Measurements from ENCODE around the gene TTC21A.
A peak's percentile ranks its signal among the peaks of the same experiment; 100 is the strongest.

DNA sequence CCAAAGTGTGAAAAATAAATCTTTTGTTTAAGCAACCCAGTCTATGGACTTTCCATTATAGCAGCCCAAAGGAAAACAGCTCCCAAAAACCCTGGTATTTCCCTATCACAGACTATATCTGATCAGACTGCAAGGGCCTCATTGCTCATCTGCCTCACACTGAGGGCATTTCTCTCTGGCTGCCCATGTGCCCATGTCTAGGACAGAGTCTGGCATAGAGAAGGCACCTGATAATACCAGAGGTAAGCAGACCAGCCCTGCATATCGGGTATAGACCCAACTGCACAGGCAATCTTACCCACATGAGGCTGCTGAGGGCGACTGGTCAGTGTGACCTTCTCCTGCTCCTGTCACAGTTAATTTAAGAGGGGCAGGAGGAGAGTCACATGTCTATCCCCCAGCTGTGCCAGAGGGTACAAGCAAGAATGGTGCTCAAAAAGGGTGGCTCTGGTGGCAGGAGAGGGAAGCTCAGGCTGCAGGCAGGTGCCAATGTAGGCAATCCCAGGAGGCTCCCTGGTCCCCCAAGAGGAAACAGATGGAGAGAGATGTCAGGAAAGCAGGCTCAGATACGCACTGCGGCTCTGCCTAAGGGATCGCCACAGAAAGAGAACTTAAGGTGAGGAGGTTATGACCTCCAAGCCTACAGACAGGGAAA lies 42.8 kb downstream of the TTC21A start:
- TF ChIP-seq, protein P1, sequence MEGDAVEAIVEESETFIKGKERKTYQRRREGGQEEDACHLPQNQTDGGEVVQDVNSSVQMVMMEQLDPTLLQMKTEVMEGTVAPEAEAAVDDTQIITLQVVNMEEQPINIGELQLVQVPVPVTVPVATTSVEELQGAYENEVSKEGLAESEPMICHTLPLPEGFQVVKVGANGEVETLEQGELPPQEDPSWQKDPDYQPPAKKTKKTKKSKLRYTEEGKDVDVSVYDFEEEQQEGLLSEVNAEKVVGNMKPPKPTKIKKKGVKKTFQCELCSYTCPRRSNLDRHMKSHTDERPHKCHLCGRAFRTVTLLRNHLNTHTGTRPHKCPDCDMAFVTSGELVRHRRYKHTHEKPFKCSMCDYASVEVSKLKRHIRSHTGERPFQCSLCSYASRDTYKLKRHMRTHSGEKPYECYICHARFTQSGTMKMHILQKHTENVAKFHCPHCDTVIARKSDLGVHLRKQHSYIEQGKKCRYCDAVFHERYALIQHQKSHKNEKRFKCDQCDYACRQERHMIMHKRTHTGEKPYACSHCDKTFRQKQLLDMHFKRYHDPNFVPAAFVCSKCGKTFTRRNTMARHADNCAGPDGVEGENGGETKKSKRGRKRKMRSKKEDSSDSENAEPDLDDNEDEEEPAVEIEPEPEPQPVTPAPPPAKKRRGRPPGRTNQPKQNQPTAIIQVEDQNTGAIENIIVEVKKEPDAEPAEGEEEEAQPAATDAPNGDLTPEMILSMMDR (IDR thresholded peaks at IDR 0.05), result peak in 4 of 6 experiments; percentile 16 to 45 (median 40)
- no peak for TF ChIP-seq POLR2A (IDR thresholded peaks at IDR 0.05)

Data from adrenal gland (tissue), 5 donors.